ENCODE results near the gene HMCN2.

DNA sequence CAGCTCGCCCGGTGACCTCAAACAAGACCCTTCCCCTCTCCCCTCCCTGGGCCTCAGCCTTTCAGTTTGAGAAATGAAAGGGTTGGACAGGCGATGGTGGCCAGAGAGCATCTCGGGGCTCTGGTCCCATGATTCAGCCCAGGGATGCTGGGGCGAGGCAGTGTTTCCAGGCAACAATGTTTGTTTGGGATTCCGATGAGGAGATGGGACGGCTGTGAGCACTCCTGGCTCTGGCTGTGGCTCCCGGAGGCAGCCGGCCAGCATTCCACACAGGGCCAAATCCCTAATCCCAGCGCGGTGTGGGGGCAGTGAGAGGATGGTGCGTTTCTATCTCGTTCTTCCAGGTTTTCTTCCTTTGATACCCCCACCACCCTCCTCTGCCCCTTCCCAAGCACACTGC lies 66.0 kb downstream of the HMCN2 start:
- TF ChIP-seq, protein P1, sequence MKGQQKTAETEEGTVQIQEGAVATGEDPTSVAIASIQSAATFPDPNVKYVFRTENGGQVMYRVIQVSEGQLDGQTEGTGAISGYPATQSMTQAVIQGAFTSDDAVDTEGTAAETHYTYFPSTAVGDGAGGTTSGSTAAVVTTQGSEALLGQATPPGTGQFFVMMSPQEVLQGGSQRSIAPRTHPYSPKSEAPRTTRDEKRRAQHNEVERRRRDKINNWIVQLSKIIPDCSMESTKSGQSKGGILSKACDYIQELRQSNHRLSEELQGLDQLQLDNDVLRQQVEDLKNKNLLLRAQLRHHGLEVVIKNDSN (IDR thresholded peaks at IDR 0.05; ENCODE audit: borderline replicate concordance, low read depth): no peak
- TF ChIP-seq EZH2phosphoT487 (IDR thresholded peaks at IDR 0.05; ENCODE audit: borderline replicate concordance, low read depth): no peak
- TF ChIP-seq ZBTB33 (IDR thresholded peaks at IDR 0.05; ENCODE audit: borderline replicate concordance, low read depth): no peak
- TF ChIP-seq, protein P2, sequence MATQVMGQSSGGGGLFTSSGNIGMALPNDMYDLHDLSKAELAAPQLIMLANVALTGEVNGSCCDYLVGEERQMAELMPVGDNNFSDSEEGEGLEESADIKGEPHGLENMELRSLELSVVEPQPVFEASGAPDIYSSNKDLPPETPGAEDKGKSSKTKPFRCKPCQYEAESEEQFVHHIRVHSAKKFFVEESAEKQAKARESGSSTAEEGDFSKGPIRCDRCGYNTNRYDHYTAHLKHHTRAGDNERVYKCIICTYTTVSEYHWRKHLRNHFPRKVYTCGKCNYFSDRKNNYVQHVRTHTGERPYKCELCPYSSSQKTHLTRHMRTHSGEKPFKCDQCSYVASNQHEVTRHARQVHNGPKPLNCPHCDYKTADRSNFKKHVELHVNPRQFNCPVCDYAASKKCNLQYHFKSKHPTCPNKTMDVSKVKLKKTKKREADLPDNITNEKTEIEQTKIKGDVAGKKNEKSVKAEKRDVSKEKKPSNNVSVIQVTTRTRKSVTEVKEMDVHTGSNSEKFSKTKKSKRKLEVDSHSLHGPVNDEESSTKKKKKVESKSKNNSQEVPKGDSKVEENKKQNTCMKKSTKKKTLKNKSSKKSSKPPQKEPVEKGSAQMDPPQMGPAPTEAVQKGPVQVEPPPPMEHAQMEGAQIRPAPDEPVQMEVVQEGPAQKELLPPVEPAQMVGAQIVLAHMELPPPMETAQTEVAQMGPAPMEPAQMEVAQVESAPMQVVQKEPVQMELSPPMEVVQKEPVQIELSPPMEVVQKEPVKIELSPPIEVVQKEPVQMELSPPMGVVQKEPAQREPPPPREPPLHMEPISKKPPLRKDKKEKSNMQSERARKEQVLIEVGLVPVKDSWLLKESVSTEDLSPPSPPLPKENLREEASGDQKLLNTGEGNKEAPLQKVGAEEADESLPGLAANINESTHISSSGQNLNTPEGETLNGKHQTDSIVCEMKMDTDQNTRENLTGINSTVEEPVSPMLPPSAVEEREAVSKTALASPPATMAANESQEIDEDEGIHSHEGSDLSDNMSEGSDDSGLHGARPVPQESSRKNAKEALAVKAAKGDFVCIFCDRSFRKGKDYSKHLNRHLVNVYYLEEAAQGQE (IDR thresholded peaks at IDR 0.05; ENCODE audit: low read depth, low read length): no peak
